ENCODE data around the gene MYBPC3.

The MYBPC3 gene

GRCh38 chr11:47356129-47356997 is 3.9 kb upstream of the MYBPC3 start:
- no peak for TF ChIP-seq CTCF (IDR thresholded peaks at IDR 0.05; ENCODE audit: extremely low read depth, insufficient read depth, missing control alignments)
- no peak for DNase-seq (ENCODE audit: low spot score)
- in situ Hi-C loops (cut with MboI; ENCODE audit: low pct_unique_long_range_greater_than_20kb, low sequenced_read_pairs, unreplicated experiment), result no loop called here

GRCh38 chr11:47355283-47356128 is 3.0 kb upstream of the MYBPC3 start:
- in situ Hi-C loops (cut with MboI; ENCODE audit: low pct_unique_long_range_greater_than_20kb, low sequenced_read_pairs, unreplicated experiment), result no loop called here
- peak; percentile 40 for TF ChIP-seq CTCF (IDR thresholded peaks at IDR 0.05; ENCODE audit: extremely low read depth, insufficient read depth, missing control alignments)
- DNase-seq (ENCODE audit: low spot score), result no peak

GRCh38 chr11:47354913-47355282 is 2.4 kb upstream of the MYBPC3 start:
- DNase-seq (ENCODE audit: low spot score), result no peak
- in situ Hi-C loops (cut with MboI; ENCODE audit: low pct_unique_long_range_greater_than_20kb, low sequenced_read_pairs, unreplicated experiment), result no loop called here
- TF ChIP-seq CTCF (IDR thresholded peaks at IDR 0.05; ENCODE audit: extremely low read depth, insufficient read depth, missing control alignments), result no peak

GRCh38 chr11:47353978-47354774 is 1.7 kb upstream of the MYBPC3 start:
- DNase-seq (ENCODE audit: low spot score), result no peak
- TF ChIP-seq CTCF (IDR thresholded peaks at IDR 0.05; ENCODE audit: extremely low read depth, insufficient read depth, missing control alignments), result no peak
- in situ Hi-C loops (cut with MboI; ENCODE audit: low pct_unique_long_range_greater_than_20kb, low sequenced_read_pairs, unreplicated experiment), result no loop called here

- in situ Hi-C loops (cut with MboI; ENCODE audit: low pct_unique_long_range_greater_than_20kb, low sequenced_read_pairs, unreplicated experiment), result no loop called here
- no peak for DNase-seq (ENCODE audit: low spot score)
- TF ChIP-seq CTCF (IDR thresholded peaks at IDR 0.05; ENCODE audit: extremely low read depth, insufficient read depth, missing control alignments), result no peak
These were observed 1.1 kb downstream of the MYBPC3 start for GRCh38 chr11:47351156-47352126.
